GM12878 (cell line): Measurements from ENCODE around the gene ZNF888. TPM values are rescaled to one million over a fixed set of nuclear protein-coding genes. Genes with fewer than 3 reads are reported as not detected.

Experiments
- ATAC-seq: fragments of 200-7000 bp; cut with Tn5 transposase; 3 replicates; pipeline ENCODE4 v1.9.1; 2020; ENCODE audit warnings: mild to moderate bottlenecking, moderate library complexity
- BruUV-seq: library from RNA; stranded (reverse); fragments of 400-500 nt; replicated peaks from 2 replicates; lab custom pipeline; 2021; lab: Mats Ljungman, UMichigan
- CTCF ChIA-PET: fragments of 300-600 bp; sonication (Branson Sonifier 250); formaldehyde crosslinking; extraction: SDS; loops from one replicate; lab custom pipeline; 2021; ENCODE audit warnings: inconsistent platforms; lab: Yijun Ruan, JAX
- POLR2A ChIA-PET: fragments of 350-600 bp; formaldehyde crosslinking; extraction: SDS; loops from one replicate; lab custom pipeline; 2021; ENCODE audit warnings: inconsistent platforms; lab: Charles Lee
- RAD21 ChIA-PET: fragments of 300-600 bp; sonication (Branson Sonifier 250); formaldehyde crosslinking; loops from one replicate; lab custom pipeline; 2023; ENCODE audit warnings: antibody characterized with exemption; ENCODE audit not compliant: unreplicated experiment; lab: Charles Lee
- SMC1A ChIA-PET: fragments of 300-600 bp; sonication (Branson Sonifier 250); formaldehyde crosslinking; loops from one replicate; lab custom pipeline; 2023; ENCODE audit not compliant: unreplicated experiment, uncharacterized antibody; lab: Charles Lee
- DNase-seq: peaks from one replicate; pipeline ENCODE4 v3.0.0-alpha.2; 2011; ENCODE audit warnings: low read depth, low spot score
- FAIRE-seq: peaks from 3 replicates; lab custom pipeline; 2011; peaks lifted over from hg19 to GRCh38; lab: Jason Lieb, UNC
- H2AFZ ChIP-seq: 2 replicates; pipeline ENCODE4 v1.6.0; 2011; ENCODE audit warnings: low read depth, low read length, control low read depth; ENCODE audit not compliant: control insufficient read depth
- H3K27ac ChIP-seq: 2 replicates; pipeline ENCODE4 v1.5.1; 2011; ENCODE audit warnings: control low read depth; ENCODE audit not compliant: control insufficient read depth, insufficient read depth
- H3K27me3 ChIP-seq, 2 experiments: replicated peaks in 1 of 2; 2 replicates each; pipeline versions ENCODE4 v1.6.0 to v1.6.1; 2011; ENCODE audit warnings: low read length in 1 of 2; ENCODE audit not compliant: control insufficient read depth in 2 of 2, insufficient read depth in 2 of 2
- H3K36me3 ChIP-seq, 2 experiments: 2 replicates each; pipeline ENCODE4 v1.5.1; 2011; ENCODE audit warnings: low read length in 1 of 2; ENCODE audit not compliant: control insufficient read depth in 2 of 2, insufficient read depth in 2 of 2
- H3K4me1 ChIP-seq: 2 replicates; pipeline ENCODE4 v1.6.1; 2011; ENCODE audit warnings: mild to moderate bottlenecking, low read length, moderate library complexity, mixed read lengths; ENCODE audit not compliant: control insufficient read depth, insufficient read depth
- H3K4me2 ChIP-seq: 2 replicates; pipeline ENCODE4 v1.6.0; 2011; ENCODE audit warnings: control low read depth; ENCODE audit not compliant: control insufficient read depth, insufficient read depth
- H3K4me3 ChIP-seq: fragments of 200-600 bp; sonication (generic); 2 replicates; pipeline ENCODE4 v1.5.1; 2016
- H3K79me2 ChIP-seq: 2 replicates; pipeline ENCODE4 v1.6.0; 2011; ENCODE audit warnings: low read length; ENCODE audit not compliant: control insufficient read depth, insufficient read depth
- H3K9ac ChIP-seq: 2 replicates; pipeline ENCODE4 v1.8.0; 2011; ENCODE audit warnings: low read length, control low read depth, mixed read lengths; ENCODE audit not compliant: control insufficient read depth, insufficient read depth
- H3K9me3 ChIP-seq: replicated peaks from 3 replicates; pipeline ENCODE4 v1.5.1; 2011; ENCODE audit warnings: mild to moderate bottlenecking, low read length; ENCODE audit not compliant: control insufficient read depth, insufficient read depth
- H4K20me1 ChIP-seq: 2 replicates; pipeline ENCODE4 v1.6.0; 2011; ENCODE audit not compliant: control insufficient read depth, insufficient read depth
- CHD4 ChIP-seq: fragments of 200-600 bp; sonication (generic); IDR thresholded peaks from 2 replicates; pipeline ENCODE4 v1.6.1; 2016; ENCODE audit warnings: mild to moderate bottlenecking
- ESRRA ChIP-seq: IDR thresholded peaks from 2 replicates; pipeline ENCODE4 v1.6.1; 2012; ENCODE audit warnings: mild to moderate bottlenecking, low read length, improper control_type of control experiment
- EZH2 ChIP-seq: IDR thresholded peaks from 2 replicates; pipeline ENCODE4 v1.6.1; 2012; ENCODE audit warnings: low read depth, mild to moderate bottlenecking, control low read depth, inconsistent platforms, low read length, borderline replicate concordance; ENCODE audit not compliant: control insufficient read depth
- FOXK2 ChIP-seq: fragments of 450-650 bp; IDR thresholded peaks from 2 replicates; pipeline ENCODE4 v1.6.1; 2017; ENCODE audit warnings: mild to moderate bottlenecking, moderate library complexity
- HCFC1 ChIP-seq: fragments of 150-350 bp; IDR thresholded peaks from 2 replicates; pipeline ENCODE4 v1.6.1; 2014; ENCODE audit warnings: low read length
- RCOR1 ChIP-seq: conservative IDR thresholded peaks from 2 replicates; pipeline ENCODE4 v1.6.1; 2012; ENCODE audit warnings: low read depth, low read length, improper control_type of control experiment
- RELA ChIP-seq: fragments of 450-650 bp; IDR thresholded peaks from 2 replicates; pipeline ENCODE4 v1.8.0; 2014; ENCODE audit warnings: borderline replicate concordance; ENCODE audit not compliant: partially characterized antibody
- SIX5 ChIP-seq: IDR thresholded peaks from 2 replicates; pipeline ENCODE4 v1.6.1; 2011; ENCODE audit warnings: mild to moderate bottlenecking, low read depth, low read length, moderate library complexity; ENCODE audit not compliant: severe bottlenecking
- SREBF2 ChIP-seq: IDR thresholded peaks from 2 replicates; pipeline ENCODE4 v1.6.1; 2012; ENCODE audit warnings: mild to moderate bottlenecking, low read length
- SRF ChIP-seq, 2 experiments: IDR thresholded peaks; 2 replicates each; pipeline ENCODE4 v1.6.1; 2011; ENCODE audit warnings: low read depth in 2 of 2, low read length in 2 of 2, mild to moderate bottlenecking in 1 of 2, moderate library complexity in 1 of 2
- SUZ12 ChIP-seq: fragments of 200-600 bp; sonication (generic); IDR thresholded peaks from one replicate; pipeline ENCODE4 v1.6.1; 2018; ENCODE audit warnings: antibody characterized with exemption, mild to moderate bottlenecking; ENCODE audit not compliant: unreplicated experiment
- ZNF24 ChIP-seq: fragments of 450-650 bp; IDR thresholded peaks from 2 replicates; pipeline ENCODE4 v1.6.1; 2017; ENCODE audit warnings: antibody characterized with exemption, mild to moderate bottlenecking
- ZNF274 ChIP-seq: IDR thresholded peaks from one replicate; pipeline ENCODE4 v1.8.0; 2011; ENCODE audit not compliant: insufficient read length, insufficient read depth
- WGBS: methylation state at CpG from one replicate; pipeline ENCODE4 v1.1.6; 2016; ENCODE audit warnings: low lambda C conversion rate; ENCODE audit not compliant: insufficient replicate concordance, insufficient coverage; ENCODE audit errors: missing lambda C conversion rate; 5-methylcytosine and 5-hydroxymethylcytosine counted together
- in situ Hi-C: fragments of 300-500 bp; cut with MboI; formaldehyde crosslinking; loops from 9 replicates; pipeline ENCODE4 v1.14.3; 2018; ENCODE audit warnings: mixed read lengths
- intact Hi-C: fragments of 100-400 bp; cut with micrococcal nuclease; formaldehyde crosslinking; loops from one replicate; pipeline ENCODE4 v1.14.2; 2022; ENCODE audit not compliant: unreplicated experiment
- polyA plus RNA-seq, 11 experiments: library from polyadenylated mRNA; depleted of rRNA in 4 of 11; unstranded in 6 of 11; stranded (reverse) in 5 of 11; fragments of >200 nt; fragmentation: Nextera tagmentation in 4 of 11; fragmentation: Illumina TruSeq in 1 of 11; extraction: Ambion mirVana in 4 of 11; extraction: Trizol in 1 of 11; gene quantifications; 1 replicate in 1 of 11; 2 replicates in 10 of 11; pipeline versions ENCODE4 v1.2.1 to v1.2.3, GENCODE V29; 2011 to 2016; ENCODE audit warnings: inconsistent platforms in 2 of 11, missing spikeins in 2 of 11, low read depth in 1 of 11
- total RNA-seq, 4 experiments: library from RNA; depleted of rRNA in 3 of 4; stranded (reverse); fragments of >200 nt in 3 of 4; fragmentation: Illumina TruSeq in 1 of 4; extraction: Trizol in 1 of 4; gene quantifications; 2 replicates each; pipeline versions ENCODE4 v1.2.1 to v1.2.3, GENCODE V29; 2013 to 2021
- TF ChIP-seq, protein P1 (sequence below): IDR thresholded peaks from 2 replicates; pipeline ENCODE4 v1.6.1; 2012; ENCODE audit warnings: low read depth, low read length, improper control_type of control experiment
- TF ChIP-seq, protein P2 (sequence below): fragments of 450-650 bp; IDR thresholded peaks from 2 replicates; pipeline ENCODE4 v1.6.1; 2017; ENCODE audit warnings: borderline replicate concordance
- TF ChIP-seq, protein P3 (sequence below): fragments of 450-650 bp; IDR thresholded peaks from 2 replicates; pipeline ENCODE4 v1.6.1; 2018; ENCODE audit warnings: borderline replicate concordance, mild to moderate bottlenecking; ENCODE audit not compliant: partially characterized antibody
- TF ChIP-seq, protein P4 (sequence below): fragments of 450-650 bp; IDR thresholded peaks from 2 replicates; pipeline ENCODE4 v1.6.1; 2016; ENCODE audit warnings: mild to moderate bottlenecking

Gene ZNF888
- total and polyA plus RNA-seq, 10 of the 15 experiments (the other 5 are each of a cell fraction or from before 2014, with no cell fraction given): 0.26 to 4.3 (median 2.7) TPM

DNA sequence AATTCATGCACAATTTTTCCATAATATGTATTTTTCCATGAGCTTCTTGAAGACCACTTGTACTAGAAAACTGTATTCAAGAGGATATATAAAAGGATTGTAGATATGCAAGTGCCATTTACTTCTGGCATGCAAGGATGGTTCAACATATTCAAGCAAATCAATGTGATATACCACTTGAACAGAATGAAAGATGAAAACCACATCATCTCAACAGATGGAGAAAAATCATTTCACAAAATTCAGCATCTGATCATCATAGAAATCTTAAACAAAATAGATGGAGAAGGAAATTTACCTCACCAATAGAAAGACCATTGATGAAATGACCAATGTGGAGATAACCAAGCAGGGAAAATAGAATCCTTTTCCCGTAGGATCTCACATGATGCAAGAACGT is 44.5 kb upstream of the ZNF888 start:
- ChIA-PET CTCF (no interaction called here), RAD21 (no interaction called here), SMC1A (interaction anchor here (0.7 to 0.8 kb wide), 2 partner anchors 15 to 72 kb away, joined by 3 read pairs; no protein-coding TSS in a partner anchor), POLR2A (no interaction called here)
- no peaks in the 10 kb centered on the region for H3K79me2 ChIP-seq
- intact Hi-C loops (no loop called here), in situ Hi-C loops (no loop called here)
- BruUV-seq: no TSS peak
- H2AFZ ChIP-seq: no peak overlapping the region
- no peak overlapping the region for H3K27ac ChIP-seq
- H3K36me3 ChIP-seq: no peaks in the 10 kb centered on the region
- no peaks in the 10 kb centered on the region; the same call in 1 of the 3 replicates for H3K9me3 ChIP-seq
- H3K4me3 ChIP-seq: no peak overlapping the region
- H4K20me1 ChIP-seq: no peaks in the 10 kb centered on the region
- WGBS: 0% methylated on average over 2 of the region's 2 CpGs
- H3K27me3 ChIP-seq: no peaks in the 10 kb centered on the region
- FAIRE-seq: no peak
- H3K9ac ChIP-seq: no peak overlapping the region
- ATAC-seq: no peak
- H3K4me1 ChIP-seq: peaks cover 4% of the 10 kb centered on the region; the same call in 1 of the 2 replicates
- DNase-seq: no peak
- no peak overlapping the region for H3K4me2 ChIP-seq
- TF ChIP-seq ESRRA: no peak
- TF ChIP-seq SIX5: no peak
- TF ChIP-seq EZH2: no peak
- no peak for TF ChIP-seq RCOR1
- no peak for TF ChIP-seq SREBF2
- TF ChIP-seq RELA: no peak
- TF ChIP-seq, protein P1, sequence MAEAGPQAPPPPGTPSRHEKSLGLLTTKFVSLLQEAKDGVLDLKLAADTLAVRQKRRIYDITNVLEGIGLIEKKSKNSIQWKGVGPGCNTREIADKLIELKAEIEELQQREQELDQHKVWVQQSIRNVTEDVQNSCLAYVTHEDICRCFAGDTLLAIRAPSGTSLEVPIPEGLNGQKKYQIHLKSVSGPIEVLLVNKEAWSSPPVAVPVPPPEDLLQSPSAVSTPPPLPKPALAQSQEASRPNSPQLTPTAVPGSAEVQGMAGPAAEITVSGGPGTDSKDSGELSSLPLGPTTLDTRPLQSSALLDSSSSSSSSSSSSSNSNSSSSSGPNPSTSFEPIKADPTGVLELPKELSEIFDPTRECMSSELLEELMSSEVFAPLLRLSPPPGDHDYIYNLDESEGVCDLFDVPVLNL: no peak
- TF ChIP-seq, protein P2, sequence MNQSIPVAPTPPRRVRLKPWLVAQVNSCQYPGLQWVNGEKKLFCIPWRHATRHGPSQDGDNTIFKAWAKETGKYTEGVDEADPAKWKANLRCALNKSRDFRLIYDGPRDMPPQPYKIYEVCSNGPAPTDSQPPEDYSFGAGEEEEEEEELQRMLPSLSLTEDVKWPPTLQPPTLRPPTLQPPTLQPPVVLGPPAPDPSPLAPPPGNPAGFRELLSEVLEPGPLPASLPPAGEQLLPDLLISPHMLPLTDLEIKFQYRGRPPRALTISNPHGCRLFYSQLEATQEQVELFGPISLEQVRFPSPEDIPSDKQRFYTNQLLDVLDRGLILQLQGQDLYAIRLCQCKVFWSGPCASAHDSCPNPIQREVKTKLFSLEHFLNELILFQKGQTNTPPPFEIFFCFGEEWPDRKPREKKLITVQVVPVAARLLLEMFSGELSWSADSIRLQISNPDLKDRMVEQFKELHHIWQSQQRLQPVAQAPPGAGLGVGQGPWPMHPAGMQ: no peak
- TF ChIP-seq FOXK2: no peak
- no peak for TF ChIP-seq CHD4
- TF ChIP-seq, protein P3, sequence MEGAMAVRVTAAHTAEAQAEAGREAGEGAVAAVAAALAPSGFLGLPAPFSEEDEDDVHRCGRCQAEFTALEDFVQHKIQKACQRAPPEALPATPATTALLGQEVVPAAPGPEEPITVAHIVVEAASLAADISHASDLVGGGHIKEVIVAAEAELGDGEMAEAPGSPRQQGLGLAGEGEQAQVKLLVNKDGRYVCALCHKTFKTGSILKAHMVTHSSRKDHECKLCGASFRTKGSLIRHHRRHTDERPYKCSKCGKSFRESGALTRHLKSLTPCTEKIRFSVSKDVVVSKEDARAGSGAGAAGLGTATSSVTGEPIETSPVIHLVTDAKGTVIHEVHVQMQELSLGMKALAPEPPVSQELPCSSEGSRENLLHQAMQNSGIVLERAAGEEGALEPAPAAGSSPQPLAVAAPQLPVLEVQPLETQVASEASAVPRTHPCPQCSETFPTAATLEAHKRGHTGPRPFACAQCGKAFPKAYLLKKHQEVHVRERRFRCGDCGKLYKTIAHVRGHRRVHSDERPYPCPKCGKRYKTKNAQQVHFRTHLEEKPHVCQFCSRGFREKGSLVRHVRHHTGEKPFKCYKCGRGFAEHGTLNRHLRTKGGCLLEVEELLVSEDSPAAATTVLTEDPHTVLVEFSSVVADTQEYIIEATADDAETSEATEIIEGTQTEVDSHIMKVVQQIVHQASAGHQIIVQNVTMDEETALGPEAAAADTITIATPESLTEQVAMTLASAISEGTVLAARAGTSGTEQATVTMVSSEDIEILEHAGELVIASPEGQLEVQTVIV: no peak
- no peak for TF ChIP-seq SUZ12
- no peak for TF ChIP-seq ZNF274
- TF ChIP-seq, protein P4, sequence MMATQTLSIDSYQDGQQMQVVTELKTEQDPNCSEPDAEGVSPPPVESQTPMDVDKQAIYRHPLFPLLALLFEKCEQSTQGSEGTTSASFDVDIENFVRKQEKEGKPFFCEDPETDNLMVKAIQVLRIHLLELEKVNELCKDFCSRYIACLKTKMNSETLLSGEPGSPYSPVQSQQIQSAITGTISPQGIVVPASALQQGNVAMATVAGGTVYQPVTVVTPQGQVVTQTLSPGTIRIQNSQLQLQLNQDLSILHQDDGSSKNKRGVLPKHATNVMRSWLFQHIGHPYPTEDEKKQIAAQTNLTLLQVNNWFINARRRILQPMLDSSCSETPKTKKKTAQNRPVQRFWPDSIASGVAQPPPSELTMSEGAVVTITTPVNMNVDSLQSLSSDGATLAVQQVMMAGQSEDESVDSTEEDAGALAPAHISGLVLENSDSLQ: no peak
- TF ChIP-seq SRF (IDR thresholded peaks at IDR 0.05; ENCODE audit: low read depth in 2 of 2, low read length in 2 of 2): no peak
- no peak for TF ChIP-seq HCFC1
- TF ChIP-seq ZNF24: no peak
